Activated CD8-positive, alpha-beta memory T cell treated with anti-CD3 and anti-CD28 coated beads, Interleukin-2, amount 50 U/mL, for 48 hours (primary cell): ENCODE data around the gene HADH.
A peak's percentile ranks its signal among the peaks of the same experiment; 100 is the strongest.
"Not testable (repeated sequence)": the region's sequence is repeated elsewhere in the genome, so short reads cannot be mapped to it uniquely, and the experiment has no call there.

Experiments used
- DNase-seq: peaks from one replicate; pipeline ENCODE4 v3.0.0-alpha.2; 2020

HADH gene

GRCh38 chr4:108031427-108032083, 41.9 kb downstream of the HADH start:
- DNase-seq = no peak

GRCh38 chr4:108033348-108033747, 43.7 kb downstream of the HADH start:
- DNase-seq = no peak

GRCh38 chr4:108034565-108034964, 44.9 kb downstream of the HADH start:
- DNase-seq = no peak

- DNase-seq = no peak
Measured at GRCh38 chr4:108035691-108036090, 46.0 kb downstream of the HADH start.

- DNase-seq = peak; percentile 68
Measured at GRCh38 chr4:108036213-108036612, 46.5 kb downstream of the HADH start.

- DNase-seq = no peak
Measured at GRCh38 chr4:108037884-108038283, 48.2 kb downstream of the HADH start.

- no peak for DNase-seq
Measured at GRCh38 chr4:108042927-108043326, 53.2 kb downstream of the HADH start.

DNA sequence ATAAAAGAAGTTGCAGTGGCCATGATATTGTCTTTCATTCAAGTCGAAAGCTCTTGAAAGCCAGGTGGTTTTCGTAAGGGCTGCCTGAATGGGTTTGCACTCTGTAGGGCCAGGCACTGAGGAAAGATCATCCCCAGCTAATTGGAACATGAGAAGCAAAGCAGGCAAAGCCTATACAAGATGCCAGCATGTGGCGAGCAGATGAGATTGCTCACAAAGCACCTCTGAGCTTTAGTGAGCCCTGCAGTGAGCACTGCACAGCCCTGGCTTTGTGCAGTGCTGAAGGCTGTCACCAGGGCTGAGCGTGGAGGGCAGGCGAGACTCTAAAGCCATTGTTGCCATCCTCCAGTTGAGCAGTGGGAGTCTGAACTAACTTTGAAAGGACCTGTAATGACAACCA, 53.8 kb downstream of the HADH start:
- no peak for DNase-seq

DNA sequence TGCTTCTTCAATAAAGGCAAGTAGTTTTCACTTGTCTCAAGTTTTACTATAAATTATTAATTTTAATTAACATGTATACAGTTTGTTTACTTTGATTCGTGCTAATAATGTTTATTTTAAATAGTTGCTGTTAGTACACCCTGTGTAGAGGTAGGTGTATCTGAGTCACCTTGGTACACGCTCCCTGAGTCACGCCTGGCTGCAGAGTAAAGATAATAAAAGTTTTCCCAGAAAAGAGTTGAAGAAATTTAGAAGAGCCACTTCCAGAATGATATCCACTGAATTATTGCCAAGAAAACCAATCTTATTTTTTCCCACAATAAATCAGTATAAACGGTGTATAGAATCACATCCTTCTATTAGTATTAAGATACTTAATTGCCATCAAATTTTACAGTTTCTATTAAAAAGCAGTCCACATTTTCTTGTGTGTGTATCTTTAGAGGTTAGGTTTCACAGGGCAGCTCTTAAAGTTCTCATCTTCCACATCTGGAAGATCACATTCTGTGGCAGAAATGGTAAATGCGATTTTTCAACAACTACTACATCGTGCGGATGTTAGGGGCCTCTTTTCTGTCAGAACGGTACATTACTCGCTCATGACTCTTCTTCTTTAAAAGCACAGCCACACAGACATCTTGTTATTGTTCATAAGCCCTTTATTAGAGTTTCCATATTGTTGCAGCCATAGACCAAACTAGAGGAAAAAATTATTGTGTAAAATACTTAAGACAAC, 55.4 kb downstream of the HADH start:
- DNase-seq = no peak

- no peak for DNase-seq
Measured at GRCh38 chr4:108045687-108046024, 56.0 kb downstream of the HADH start.

DNA sequence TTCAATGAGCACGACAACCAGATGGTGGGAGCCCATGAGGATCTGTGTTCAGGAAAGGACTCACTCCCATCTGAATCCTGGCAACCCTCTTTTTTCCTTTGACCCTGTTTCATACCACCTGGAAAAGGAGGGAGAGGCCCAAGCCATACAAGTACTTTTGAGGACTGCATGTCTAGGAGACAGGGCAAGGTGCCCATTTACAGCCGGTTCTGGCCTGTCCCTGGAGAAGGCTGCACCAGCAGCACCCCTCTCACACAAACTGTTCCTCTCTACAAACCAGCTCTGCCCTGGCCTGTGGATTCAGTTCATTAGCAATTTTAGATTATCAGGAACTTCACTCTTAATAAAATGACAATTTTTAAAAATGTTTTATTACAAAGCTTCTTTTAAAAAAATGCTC, 57.5 kb downstream of the HADH start:
- no peak for DNase-seq

DNA sequence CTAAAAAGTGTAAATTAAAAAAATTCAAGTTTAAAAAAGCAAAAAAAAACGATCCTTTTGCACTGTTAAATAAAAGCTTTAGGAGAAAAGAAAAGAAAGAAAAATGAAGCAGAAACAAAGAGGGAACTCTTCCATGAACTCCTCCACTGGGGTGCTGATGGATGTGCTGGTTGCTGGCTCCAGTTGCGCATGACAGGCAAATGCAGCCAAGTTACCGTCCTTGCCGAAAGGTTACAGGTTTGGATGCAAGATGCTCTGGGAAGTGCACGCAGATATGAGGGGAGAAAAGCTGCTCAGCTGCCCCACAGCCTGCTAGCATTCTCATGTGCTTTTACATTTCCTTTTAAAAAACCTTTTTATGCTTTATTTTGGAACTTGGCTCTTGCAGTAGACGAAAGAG, 58.5 kb downstream of the HADH start:
- DNase-seq = no peak

- no peak for DNase-seq
Measured at GRCh38 chr4:108048997-108049396, 59.3 kb downstream of the HADH start.

DNA sequence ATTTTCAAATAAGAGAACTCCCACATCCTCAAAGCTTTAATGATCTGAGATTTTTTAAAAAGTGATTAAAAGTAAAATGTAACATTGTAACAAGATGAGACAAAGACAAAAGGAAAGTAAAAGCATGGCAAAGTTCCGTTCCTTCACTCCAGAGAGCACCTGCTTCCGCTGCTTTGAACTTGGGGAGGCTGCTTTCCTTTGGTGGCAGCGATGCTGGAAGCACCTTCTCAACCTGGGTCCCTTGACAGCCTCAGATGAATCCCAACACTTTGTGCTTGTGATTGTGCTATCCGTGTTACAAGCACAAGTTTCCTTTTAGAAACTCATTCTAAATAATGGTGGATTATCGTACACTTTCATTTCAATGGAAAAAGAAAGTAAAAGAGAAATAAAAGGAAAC, 59.7 kb downstream of the HADH start:
- DNase-seq = no peak

DNA sequence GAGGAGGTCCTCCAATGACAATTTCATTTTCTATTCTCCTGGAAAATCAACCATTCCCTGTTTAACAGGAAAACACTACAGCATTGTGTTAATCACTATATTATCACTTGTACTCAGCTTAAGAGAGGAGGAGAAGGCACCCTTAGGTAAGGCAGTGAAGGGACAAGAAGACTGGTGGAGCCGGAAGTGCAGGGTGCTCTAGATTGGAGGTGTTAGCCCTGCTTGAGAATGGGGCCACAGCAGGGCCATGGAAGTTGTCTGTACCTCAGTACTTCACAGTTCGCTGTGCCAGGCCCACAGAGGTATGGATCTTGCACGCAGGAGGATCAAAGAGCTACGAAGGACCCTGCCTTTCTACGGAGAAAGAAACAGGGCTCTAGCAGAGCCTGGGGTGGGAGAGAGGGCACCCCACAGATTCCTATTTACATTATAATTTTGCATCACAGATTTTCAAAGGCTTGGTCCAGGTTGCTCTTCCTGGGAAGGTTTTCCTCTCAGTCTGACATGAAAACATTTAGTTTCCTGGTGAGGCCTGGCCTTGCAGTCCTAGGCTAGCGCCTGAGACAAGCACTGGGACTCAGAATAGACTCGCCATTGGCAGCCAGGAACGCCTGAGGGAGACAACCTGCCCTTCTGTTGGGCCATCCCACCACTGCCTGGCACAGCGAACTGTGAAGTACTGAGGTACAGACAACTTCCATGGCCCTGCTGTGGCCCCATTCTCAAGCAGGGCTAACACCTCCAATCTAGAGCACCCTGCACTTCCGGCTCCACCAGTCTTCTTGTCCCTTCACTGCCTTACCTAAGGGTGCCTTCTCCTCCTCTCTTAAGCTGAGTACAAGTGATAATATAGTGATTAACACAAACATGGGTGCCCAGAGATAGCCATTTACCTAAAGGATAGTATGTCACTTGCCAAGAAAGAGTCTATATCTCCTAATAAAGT, 60.8 kb downstream of the HADH start:
- DNase-seq = not testable (repeated sequence)

- DNase-seq = no peak
Measured at GRCh38 chr4:108051343-108051742, 61.7 kb downstream of the HADH start.

GRCh38 chr4:108052558-108053120, 63.0 kb downstream of the HADH start:
- no peak for DNase-seq

- DNase-seq = no peak
Measured at GRCh38 chr4:108053251-108053711, 63.6 kb downstream of the HADH start.

- DNase-seq = no peak
Measured at GRCh38 chr4:108054025-108054638, 64.4 kb downstream of the HADH start.

DNA sequence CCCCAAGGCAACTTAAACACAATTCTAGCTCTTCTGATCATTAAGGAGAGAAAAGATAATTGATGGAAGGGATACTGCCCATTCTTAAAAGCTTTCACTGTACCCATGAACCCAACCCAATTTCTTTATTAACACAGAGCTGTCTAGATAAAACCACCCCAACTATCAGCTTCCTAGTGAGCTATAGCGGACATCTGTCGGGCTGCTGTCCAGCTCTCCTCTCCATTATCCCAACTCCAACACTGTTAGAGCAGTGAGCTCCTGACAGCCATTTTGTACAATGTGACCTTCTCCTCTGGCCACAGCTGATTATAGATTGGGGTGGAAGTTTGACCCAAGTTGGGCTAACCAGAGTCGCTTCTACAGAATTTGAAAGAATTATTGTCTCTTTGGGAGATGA, 66.1 kb downstream of the HADH start:
- no peak for DNase-seq

GRCh38 chr4:108056418-108056817, 66.7 kb downstream of the HADH start:
- no peak for DNase-seq

GRCh38 chr4:108058685-108059440, 69.2 kb downstream of the HADH start:
- DNase-seq = no peak
